Measurements from ENCODE around the gene PKP2. TPM values are rescaled to one million over a fixed set of nuclear protein-coding genes. Genes with fewer than 3 reads are reported as not detected.
A peak's percentile ranks its signal among the peaks of the same experiment; 100 is the strongest.

The PKP2 gene
- total RNA-seq, 1 donor from 2014 or later, result 65.3 TPM

DNA sequence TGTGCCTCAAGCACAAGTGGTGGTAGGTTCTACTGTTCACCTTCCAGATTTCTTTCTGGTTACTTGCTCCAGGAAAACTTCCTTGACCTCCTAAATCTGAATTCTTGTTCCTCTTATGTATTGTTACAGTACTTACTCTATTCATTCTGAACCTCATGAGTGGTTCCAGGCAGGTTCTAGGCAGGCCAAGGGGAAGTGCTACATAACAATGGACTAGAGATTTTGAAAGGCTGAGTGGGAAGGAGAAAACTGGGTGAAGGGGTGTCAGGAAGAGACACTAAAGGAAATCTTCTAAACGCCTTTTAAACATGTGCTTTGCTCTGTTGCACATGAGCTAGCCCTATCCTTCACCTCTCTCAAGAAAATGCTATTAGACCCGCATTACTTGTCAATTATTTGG is 142.5 kb downstream of the PKP2 start:
- Mint-ChIP-seq H3K27ac (peak overlapping the region; percentile 98), H3K27me3 (ENCODE audit: low read depth) (no peaks in the 10 kb centered on the region)
- DNase-seq (ENCODE audit: low spot score in 2 of 2, unreplicated experiment in 2 of 2), result no peak

GRCh38 chr12:32753605-32754004 is 143.0 kb downstream of the PKP2 start:
- H3K9me3 Mint-ChIP-seq, result no peaks in the 10 kb centered on the region
- peak overlapping the region; percentile 93 for H3K4me3 Mint-ChIP-seq
- peaks cover 21% of the 10 kb centered on the region for H3K36me3 Mint-ChIP-seq
- DNase-seq (ENCODE audit: low spot score in 2 of 2, unreplicated experiment in 2 of 2), result no peak
- peaks cover 28% of the 10 kb centered on the region for H3K4me1 Mint-ChIP-seq
- H3K27me3 Mint-ChIP-seq (ENCODE audit: low read depth), result no peaks in the 10 kb centered on the region
- peak overlapping the region; percentile 98 for H3K27ac Mint-ChIP-seq
- TF ChIP-seq, protein P1, sequence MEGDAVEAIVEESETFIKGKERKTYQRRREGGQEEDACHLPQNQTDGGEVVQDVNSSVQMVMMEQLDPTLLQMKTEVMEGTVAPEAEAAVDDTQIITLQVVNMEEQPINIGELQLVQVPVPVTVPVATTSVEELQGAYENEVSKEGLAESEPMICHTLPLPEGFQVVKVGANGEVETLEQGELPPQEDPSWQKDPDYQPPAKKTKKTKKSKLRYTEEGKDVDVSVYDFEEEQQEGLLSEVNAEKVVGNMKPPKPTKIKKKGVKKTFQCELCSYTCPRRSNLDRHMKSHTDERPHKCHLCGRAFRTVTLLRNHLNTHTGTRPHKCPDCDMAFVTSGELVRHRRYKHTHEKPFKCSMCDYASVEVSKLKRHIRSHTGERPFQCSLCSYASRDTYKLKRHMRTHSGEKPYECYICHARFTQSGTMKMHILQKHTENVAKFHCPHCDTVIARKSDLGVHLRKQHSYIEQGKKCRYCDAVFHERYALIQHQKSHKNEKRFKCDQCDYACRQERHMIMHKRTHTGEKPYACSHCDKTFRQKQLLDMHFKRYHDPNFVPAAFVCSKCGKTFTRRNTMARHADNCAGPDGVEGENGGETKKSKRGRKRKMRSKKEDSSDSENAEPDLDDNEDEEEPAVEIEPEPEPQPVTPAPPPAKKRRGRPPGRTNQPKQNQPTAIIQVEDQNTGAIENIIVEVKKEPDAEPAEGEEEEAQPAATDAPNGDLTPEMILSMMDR (IDR thresholded peaks at IDR 0.05; ENCODE audit: unreplicated experiment), result no peak

More for the DNA sequence above, 142.5 kb downstream of the PKP2 start:
- Mint-ChIP-seq H3K9me3 (no peaks in the 10 kb centered on the region), H3K4me3 (peak overlapping the region; percentile 93), H3K4me1 (peaks cover 28% of the 10 kb centered on the region), H3K36me3 (peaks cover 21% of the 10 kb centered on the region)
- TF ChIP-seq, protein P1 (IDR thresholded peaks at IDR 0.05; ENCODE audit: unreplicated experiment), result no peak

GRCh38 chr12:32743264-32743663 is 153.3 kb downstream of the PKP2 start:
- peaks cover 46% of the 10 kb centered on the region for H3K36me3 Mint-ChIP-seq
- TF ChIP-seq, protein P1 (IDR thresholded peaks at IDR 0.05; ENCODE audit: unreplicated experiment), result no peak

DNA sequence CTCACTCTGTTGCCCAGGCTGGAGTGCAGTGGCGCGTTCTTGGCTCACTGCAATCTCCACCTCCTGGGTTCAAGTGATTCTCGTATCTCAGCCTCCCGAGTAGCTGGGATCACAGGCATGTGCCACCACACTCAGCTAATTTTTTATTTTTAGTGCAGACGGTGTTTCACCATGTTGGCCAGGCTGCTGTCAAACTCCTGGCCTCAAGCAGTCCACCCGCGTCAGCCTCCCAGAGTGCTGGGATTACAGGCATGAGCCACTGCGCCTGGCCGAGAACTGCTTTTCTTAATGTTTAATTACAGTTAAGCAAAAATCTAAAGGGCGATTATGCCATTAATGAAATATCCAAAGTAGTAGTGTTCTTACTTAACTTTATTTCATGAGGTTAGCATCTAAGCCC is 154.4 kb downstream of the PKP2 start:
- H3K4me1 Mint-ChIP-seq, result no peaks in the 10 kb centered on the region
- no peaks in the 10 kb centered on the region for H3K9me3 Mint-ChIP-seq
- no peak for DNase-seq (ENCODE audit: low spot score in 2 of 2, unreplicated experiment in 2 of 2)
- H3K27ac Mint-ChIP-seq, result no peak overlapping the region
- H3K4me3 Mint-ChIP-seq, result no peak overlapping the region
- peaks cover 42% of the 10 kb centered on the region for H3K36me3 Mint-ChIP-seq
- TF ChIP-seq, protein P1 (IDR thresholded peaks at IDR 0.05; ENCODE audit: unreplicated experiment), result no peak
- H3K27me3 Mint-ChIP-seq (ENCODE audit: low read depth), result no peaks in the 10 kb centered on the region

More at GRCh38 chr12:32743264-32743663, 153.3 kb downstream of the PKP2 start:
- Mint-ChIP-seq H3K27me3 (ENCODE audit: low read depth) (no peaks in the 10 kb centered on the region), H3K27ac (no peak overlapping the region), H3K9me3 (no peaks in the 10 kb centered on the region), H3K4me1 (no peaks in the 10 kb centered on the region), H3K4me3 (no peak overlapping the region)
- no peak for DNase-seq (ENCODE audit: low spot score in 2 of 2, unreplicated experiment in 2 of 2)

Other genes with a start within 250 kb of the PKP2 start
- gene DNM1L, start 217.5 kb downstream of the PKP2 start, total RNA-seq, result 84.7 to 88.9 TPM (median 86.9 TPM) in 3 replicates
- 21.6 to 24.0 TPM (median 21.7 TPM) in 3 replicates for gene YARS2, start 140.9 kb downstream of the PKP2 start, total RNA-seq